Measurements from ENCODE around the gene GTF2H4. TPM values are rescaled to one million over a fixed set of nuclear protein-coding genes. Genes with fewer than 3 reads are reported as not detected.
"Not testable (repeated sequence)": the region's sequence is repeated elsewhere in the genome, so short reads cannot be mapped to it uniquely, and the experiment has no call there.

Gene GTF2H4
- total RNA-seq = 23.9 TPM

DNA sequence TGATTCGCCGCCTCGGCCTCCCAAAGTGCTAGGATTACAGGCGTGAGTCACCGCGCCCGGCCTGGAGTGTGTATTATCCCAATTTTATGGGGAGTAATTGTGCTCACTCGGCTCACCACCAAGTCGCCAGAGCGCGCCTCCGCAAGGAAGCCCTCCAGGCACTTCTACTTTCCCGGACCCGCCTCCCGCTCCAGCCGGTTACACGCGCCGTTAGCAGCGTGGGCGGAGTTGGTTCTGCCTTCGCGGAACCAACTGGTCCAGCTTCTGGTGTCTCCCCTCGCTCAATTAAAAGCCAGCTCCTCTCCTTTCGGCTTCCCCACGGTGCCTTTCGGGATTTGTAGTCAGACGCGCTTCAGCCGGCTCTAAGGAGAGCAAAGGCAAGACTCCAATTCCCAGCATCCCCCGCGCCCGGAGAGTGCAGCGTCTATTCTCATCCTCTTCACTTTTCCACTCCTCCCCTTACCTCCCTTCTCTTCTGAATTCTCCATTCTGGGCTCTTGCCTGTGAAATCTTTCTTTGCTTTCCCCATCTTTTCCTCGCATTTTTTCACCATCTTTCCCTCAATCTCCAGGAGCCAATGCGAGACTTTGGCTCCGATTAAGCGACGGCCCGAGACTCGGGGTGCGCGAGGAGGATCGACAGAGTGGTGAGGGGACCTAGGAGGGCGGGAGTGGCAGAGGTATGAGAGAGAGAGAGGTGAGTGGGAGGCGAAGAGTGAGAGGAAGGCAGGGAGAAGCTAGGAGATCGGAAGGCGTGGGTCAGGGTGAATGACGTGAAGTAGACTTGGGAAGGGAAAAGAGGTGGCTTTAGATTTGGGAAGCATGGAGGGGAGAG lies at the start of gene GTF2H4:
TSS of gene GTF2H4 (plus strand) at position 450 of the 834 bp plus-strand sequence.
- ATAC-seq = peak; percentile 94

DNA sequence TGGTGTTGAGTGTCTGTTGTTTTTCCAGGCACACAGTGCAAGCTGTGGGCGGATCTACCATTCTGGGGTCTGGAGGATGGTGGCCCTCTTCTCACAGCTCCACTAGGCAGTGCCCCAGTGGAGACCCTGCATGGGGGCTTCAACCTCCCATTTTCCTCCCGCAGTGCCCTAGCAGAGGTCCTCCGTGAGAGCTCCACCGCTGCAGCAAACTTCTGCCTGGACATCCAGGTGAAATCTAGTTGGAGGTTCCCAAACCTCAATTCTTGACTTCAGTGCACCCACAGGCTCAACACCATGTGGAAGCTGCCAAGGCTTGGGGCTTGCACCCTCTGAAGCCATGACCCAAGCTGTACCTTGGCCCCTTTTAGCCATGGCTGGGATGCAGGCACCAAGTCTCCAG lies 48.3 kb upstream of the GTF2H4 start:
- not testable (repeated sequence) for ATAC-seq

DNA sequence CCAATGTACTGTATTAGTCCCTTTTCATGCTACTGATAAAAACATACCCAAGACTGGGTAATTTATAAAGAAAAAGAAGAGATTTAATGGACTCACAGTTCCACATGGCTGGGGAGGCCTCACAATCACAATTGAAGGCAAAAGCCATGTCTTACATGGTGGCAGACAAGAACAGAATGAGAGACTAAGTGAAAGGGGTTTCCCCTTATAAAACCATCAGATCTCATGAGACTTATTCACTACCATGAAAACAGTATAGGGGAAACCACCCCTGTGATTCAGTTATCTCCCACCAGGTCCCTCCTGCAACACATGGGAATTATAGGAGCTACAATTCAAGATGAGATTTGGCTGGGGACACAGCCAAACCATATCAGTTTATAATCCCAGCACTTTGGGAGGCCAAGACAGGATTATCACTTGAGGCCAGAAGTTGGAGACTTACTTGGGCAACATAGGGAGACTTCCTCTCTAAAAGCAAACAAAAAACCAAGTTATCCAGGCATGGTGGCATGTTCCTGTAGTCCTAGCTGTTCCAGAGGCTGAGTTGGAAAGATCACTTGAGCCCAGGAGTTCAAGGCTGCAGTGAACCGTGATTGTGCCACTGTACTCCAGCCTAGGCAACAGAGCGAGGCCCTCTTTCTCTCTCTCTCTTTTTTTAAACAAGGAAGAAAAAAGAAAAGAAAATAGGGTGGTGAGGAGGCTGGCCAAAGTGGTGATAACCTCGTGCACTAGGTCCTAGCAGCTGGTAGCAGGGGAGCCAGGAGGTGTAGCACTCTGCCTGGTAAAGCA lies 46.6 kb upstream of the GTF2H4 start:
- no peak for ATAC-seq

DNA sequence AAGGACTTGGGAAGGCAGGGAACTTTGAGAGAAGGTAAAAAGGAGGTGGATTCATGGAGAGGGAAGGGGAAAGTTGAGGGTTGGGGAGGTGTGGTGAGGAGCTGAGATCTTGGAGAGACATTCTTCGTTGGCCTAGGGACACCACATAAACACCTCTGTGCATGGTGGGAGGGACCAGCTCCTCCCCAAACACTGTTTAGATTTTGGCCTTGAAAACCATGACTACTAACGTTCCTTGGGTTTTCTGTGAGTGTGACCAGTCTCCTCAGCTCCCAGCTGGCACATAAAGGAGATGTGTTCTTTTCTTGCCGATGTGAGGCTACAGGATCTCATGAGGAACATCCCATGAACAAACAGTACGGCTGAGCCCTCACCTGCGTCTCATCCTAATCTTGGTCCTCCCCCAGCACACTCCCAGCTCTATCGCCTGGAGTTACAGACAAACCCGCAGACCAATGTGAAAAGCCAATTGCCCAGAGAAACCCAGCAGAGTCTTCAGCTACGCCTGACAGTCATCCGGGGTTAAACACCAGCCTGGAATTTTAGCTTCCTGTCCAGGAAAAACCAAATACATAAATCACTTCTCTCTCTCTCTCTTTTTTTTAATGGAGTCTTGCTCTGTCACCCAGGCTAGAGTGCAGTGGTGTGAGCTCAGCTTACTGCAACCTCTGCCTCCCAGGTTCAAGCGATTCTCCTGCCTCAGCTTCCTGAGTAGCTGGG lies 45.7 kb upstream of the GTF2H4 start:
- no peak for ATAC-seq

DNA sequence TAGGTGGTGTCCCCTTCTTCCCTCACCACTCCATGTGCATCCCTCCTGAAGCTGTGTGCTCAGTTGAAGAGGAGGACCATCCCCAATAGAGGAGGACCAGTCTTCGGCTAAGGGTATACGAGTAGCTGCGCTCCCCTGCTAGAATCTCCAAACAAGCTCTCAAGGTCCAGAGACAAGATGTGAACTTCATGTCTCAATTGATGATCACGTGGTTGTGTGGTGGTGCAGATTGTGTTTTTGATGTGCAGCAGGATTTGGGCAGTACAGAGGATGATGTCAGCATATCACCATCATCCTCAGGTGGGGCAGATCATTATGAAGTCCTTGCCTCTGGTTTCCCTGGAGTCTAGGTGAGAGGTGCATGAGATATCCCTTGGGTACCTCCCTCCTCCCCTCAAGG lies 43.7 kb upstream of the GTF2H4 start:
- ATAC-seq = no peak

DNA sequence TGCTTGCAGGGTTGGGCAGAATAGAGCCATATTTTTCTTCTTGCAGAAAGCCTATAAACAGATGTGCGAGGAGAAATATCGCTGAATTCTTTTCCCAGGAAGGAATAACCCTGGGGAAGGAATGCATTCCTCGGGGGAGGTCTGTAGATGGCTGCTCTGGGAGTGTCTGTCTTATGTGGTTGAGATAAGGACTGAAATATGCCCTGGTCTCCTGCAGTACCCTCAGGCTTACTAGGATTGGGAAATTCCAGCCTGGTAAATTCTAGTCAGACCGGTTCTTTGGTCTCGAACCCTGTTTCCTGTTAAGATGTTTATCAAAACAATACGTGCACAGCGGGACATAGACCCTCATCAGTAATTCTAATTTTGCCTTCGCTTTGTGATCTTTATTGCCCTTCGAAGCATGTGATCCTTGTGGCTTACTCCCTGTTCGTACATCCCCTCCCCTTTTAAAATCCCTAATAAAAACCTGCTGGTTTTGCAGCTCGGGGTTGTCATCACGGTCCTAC lies 38.7 kb upstream of the GTF2H4 start:
- ATAC-seq = not testable (repeated sequence)

DNA sequence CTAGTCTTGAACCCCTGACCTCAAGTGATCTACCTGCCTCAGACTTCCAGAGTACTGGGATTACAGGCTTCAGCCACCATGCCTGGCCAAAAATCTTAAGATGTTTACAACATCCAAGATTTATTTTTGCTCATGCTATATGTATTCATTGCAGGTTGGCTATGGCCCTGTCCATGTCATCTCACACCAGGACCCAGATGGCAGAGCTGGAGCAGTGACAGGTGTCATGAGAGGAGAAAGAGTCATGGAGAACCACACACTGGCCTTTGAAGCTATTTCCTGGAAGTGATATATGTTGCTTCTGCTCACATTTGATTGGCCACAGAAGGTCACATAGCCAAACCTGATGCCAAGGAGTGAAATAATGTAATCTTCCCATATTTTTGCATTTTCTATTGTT lies 37.5 kb upstream of the GTF2H4 start:
- ATAC-seq = no peak

DNA sequence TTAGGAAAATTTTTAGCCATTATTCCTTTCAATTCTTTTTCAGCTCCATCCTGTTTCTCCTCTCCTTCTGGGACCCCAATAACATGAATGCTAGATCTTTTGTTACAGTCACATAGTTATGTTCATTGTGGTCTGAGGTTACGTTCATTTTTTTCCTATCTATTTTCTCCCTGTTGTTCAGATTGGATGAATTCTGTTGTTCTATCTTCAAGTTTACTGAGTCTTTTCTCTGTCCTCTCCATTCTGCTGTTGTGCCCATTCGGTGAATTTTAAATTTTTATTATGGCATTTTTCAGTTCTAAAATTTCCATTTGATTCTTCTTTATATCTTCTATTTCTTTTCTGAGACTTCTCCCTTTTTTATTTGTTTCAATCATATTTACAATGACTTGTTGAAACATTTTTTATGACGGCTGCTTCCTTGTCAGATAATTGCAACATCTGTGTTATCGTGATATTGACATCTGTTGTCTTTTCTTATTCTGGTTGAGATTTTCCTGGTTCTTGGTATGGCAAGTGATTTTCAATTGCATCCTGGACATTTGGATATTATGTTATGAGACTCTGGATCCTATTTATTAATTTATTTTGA lies 36.3 kb upstream of the GTF2H4 start:
- no peak for ATAC-seq

DNA sequence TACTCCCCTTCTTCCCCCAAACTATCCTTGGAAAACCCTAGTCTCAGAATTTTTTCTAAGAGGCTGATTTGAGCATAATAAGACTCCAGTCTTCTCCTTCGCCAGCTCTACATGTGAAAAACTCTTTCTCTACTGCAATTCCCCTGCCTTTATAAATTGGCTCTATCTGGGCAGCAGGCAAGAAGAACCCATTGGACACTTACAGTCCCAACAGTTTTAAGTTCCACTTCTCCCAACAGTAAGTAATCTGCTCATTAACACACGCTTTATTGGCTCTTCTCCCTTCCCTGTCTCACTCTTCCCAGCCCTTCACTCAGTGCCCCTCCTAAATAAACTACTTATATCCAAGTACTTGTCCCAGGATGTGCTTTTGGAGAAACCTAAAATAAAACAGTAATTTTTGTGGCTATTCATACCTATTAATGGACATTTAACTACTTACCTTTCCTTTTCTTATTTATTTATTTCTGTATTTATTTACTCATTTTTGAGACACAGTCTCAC lies 34.8 kb upstream of the GTF2H4 start:
- no peak for ATAC-seq

DNA sequence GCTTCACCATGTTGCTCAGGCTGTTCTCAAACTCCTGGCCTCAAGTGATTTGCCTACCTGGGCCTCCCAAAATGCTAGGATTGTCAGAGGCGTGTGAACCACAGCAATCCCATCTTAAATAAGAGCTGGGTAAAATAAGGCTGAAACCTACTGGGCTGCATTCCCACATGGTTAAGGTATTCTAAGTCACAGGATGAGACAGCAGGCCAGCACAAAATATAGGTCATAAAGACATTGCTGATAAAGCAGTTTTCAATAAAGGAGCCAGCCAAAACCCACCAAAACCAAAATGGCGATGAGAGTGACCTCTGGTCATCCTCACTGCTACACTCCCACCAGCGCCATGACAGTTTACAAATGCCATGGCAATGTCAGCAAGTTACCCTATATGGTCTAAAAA lies 34.2 kb upstream of the GTF2H4 start:
- ATAC-seq = not testable (repeated sequence)

DNA sequence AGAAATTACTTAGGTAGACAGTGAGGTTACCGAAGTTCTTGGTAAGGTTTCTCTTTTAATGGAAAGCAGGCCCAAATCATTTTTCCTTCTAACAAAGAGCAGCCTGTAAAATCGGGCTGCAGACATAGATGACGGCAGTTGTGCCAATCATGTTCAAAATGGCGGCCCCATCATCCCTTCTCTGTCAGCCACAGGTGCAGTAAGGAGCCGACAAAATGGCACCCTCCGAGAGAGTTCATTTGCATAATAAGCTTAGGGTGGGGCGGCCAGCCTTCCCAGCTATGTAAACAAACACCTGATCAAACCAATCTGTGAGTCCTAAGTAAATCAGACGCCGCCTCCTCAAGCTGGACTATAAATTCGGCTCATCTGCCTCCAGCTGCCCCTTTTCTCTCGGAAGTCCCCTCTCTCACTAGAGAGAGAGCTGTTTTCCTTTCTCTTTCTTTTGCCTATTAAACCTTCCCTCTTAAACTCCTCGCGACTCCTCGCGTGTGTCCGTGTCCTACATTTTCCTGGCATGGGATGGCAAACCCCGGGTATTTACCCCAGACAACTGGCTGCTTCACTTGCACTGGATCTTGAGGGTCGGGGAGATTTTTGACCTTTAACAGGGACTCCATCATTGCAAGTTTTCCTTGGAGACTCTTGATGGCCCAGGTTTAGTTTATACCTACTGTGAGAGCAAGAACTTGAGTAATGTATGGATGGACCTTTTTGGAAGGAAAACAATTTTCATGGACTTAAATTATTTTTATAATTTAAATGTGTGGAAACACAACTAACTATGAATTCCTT lies 32.6 kb upstream of the GTF2H4 start:
- ATAC-seq = peak; percentile 75

DNA sequence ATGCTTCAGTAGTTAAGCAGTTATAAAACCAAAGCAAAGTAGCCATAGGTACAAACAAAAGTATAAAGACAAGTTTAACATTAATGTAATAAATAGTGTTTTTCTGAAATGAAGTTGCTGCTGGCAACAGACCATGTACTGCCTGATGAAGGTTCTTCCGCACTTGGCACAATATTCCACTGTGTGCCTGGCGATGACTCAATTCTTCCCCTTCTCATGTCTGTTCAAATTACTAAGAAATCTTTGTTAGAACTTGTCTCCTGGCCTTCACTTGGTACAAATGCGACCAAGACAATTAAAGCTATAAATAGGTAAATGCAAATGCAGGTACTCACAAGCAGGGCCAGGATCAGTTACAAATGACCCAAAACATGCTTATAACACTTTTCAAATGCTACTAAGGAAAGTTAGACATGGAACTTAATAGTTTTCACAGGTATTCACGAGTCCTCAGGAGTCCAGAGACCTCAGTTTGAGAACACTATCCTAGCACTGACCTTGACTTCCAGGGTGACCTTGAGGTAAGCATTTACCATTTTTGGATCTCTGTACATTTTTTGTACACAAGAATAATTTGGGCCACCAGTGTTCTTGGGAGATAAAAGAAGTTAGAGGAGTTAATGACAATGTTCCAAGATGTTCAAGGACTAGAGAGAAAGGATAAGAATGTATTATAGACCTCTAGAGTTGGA lies 31.8 kb upstream of the GTF2H4 start:
- ATAC-seq = peak; percentile 82

DNA sequence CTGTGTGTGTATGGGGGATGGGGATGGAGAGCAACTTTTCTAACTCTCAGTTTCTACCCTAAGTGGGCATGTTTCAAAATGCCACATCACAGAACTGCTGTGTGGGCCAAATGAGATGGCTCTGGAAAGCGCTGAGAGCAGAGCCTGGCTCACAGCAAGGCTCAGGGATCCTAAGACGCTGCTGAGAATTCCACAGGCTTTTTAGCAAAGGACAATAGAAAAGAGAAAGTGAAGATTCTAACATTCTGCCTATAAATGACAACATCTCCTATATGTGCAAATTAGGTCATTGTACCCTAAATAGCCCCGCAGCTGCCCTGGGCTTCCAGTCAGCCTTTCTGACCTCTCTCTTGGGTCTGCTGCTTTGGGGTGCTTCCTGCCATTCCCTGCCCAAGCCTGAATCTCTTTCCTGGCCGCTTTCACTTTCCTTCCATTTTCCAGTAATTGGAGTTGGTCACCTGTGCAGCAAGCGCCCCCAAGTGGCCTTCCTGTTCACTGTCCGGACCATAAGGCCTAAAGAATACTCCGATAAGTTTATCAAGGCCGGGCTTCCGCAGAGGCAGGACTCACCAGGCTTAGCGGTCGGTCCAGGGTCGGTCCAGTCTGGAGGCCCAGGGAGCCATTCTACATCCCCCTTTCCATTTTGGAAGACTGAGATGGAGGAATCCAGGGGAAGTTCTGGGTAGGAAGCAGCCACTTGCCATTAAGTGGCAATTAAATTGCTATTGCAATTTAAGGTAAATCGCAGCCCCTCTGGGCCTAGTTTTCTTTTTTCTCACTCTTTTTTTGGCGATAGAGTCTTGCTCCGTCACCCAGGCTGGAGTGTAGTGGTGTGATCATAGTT lies 30.4 kb upstream of the GTF2H4 start:
- peak; percentile 51 for ATAC-seq

DNA sequence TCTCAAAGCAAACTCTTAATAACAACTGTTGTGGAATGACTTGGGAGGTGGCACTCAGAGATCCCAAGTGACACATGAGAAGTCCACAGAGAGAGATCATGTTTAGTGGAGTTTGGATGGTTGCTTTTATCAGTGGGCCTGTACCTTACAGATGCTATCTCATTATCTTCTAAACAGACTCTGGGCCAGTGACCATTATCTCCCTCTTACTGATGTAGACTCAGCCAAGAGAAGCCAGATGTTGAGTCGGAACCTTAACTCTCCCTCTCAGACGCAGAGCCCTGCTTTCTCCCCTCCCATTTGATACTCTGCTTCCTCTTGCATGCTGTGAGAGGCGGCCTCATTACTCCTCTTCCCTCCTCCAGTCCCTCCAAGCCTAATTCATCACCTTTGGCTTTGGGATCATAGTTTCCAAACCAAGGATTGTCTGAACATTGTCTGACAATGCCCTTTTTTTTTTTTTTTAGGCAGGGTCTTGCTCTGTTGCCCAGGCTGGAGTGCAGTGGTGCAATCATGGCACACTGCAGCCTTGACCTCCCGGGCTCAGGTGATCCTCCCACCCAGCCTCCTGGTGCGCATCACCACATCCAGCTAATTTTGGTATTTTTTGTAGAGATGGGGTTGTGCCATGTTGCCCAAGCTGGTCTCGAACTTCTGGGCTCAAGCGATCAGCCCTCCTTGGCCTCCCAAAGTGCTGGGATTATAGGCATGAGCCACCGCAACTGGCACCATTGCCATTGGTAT lies 28.2 kb upstream of the GTF2H4 start:
- no peak for ATAC-seq

DNA sequence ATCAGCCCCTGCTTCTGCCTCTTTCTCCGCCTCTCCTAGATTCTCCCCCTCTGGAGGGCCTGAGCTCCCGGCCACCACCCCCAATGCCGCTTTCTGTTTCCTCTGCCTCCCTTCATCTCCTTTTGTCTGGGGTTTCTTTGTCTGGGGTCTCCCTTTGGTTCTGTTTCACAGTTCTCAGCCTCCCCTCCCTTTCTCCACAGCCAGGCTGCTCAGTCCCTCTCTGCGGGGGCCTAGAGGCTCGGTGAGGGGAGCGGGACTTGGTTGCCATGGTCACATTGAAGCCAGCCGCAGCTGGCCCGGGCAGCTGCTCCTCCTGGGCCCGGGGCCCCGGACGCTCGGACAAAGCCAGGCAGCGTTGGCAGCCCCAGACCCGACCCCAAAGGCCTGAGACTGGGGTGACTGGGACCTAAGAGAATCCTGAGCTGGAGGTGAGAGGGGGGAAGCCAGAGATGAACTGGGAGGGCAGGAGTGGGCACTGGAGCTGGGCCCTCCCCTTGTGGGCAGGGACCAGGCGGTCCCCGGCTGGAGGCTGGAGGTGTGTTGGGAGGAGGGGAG lies 27.2 kb upstream of the GTF2H4 start:
- no peak for ATAC-seq

DNA sequence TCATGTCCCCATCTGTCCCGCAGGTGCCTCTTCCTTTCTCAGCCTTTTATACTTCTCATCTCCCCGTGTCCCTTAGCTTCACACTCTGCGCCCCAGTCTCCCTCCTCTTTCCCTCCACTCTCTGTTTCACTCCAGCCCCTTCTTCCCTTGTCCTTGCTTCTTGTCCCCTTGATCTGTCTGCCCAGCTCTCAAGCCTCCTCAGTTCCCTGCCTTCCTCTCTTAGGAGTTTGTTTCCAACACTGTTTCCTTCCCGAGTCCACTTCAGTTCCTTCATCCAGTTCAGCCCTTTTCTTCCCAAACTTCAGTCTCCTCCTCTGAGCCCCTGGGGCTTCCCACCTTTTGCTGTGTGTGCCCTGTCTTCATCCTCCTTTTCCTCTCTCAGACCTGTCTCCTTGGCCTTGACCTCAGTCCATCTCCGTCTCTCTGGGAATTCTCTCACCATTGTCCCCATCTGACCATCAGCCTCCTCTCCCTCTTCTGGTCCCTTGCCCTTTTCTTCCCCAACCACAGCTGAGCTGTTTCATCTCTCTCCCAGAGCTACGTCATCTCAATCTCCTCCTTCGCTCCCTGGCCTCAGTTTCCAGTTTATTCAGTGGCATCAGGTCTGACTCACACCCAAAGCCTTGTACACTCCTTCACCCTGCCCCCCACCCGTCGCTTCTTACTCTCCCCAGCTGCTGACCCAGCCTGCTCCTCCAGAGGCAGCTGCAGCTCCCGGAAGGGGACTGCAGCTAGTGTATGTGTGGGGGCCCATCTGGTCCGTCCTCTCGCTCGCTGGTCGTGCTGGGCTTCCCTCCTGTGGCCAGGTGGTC lies 26.4 kb upstream of the GTF2H4 start:
- no peak for ATAC-seq

DNA sequence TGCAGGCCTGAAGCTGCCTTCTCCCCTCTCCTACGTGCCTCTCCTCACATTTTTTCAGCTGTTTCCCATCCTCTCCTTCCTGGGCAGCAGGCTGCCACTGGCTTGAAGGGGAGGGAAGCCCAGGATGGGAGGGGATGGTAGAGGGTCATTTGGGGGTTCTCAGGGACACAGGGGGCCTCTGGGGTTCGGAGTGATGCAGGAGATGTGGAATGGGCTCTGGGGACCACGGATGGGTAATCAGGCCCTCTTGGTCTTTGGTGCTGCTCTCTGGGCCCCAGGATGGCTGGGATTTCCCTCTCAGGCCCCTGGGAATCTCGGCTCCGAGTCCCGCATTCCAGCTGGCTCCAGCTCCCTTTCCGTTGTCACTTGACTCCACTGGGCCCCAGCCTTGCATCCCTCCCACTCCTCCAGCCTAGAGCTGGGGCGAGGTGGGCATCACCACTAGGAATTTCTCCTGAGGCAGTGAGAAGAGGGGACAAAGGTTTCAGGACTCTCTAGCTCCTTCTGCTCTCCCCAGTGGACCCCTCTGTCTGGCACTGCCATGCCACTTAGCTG lies 25.7 kb upstream of the GTF2H4 start:
- no peak for ATAC-seq
